Ishikawa (cell line): ENCODE results near the gene DLST.

ENCODE experiments used
- CEBPB ChIP-seq: IDR thresholded peaks from 2 replicates; pipeline ENCODE4 v1.6.1; 2012
- CREB1 ChIP-seq: IDR thresholded peaks from 2 replicates; pipeline ENCODE4 v1.6.1; 2012; ENCODE audit warnings: low read depth
- EGR1 ChIP-seq: IDR thresholded peaks from 2 replicates; pipeline ENCODE4 v1.6.1; 2012
- EP300 ChIP-seq: IDR thresholded peaks from 2 replicates; pipeline ENCODE4 v1.6.1; 2012; ENCODE audit warnings: borderline replicate concordance
- NFIC ChIP-seq: IDR thresholded peaks from 2 replicates; pipeline ENCODE4 v1.6.1; 2012
- RAD21 ChIP-seq: IDR thresholded peaks from 2 replicates; pipeline ENCODE4 v1.6.1; 2012; ENCODE audit warnings: low read depth
- REST ChIP-seq: IDR thresholded peaks from 2 replicates; pipeline ENCODE4 v1.6.1; 2012; ENCODE audit warnings: low read depth, mild to moderate bottlenecking
- TCF12 ChIP-seq: IDR thresholded peaks from 2 replicates; pipeline ENCODE4 v1.6.1; 2012; ENCODE audit warnings: low read depth
- YY1 ChIP-seq: IDR thresholded peaks from 2 replicates; pipeline ENCODE4 v1.6.1; 2012; ENCODE audit warnings: low read depth
- ZBTB7A ChIP-seq: IDR thresholded peaks from 2 replicates; pipeline ENCODE4 v1.6.1; 2012; ENCODE audit warnings: low read depth

- no peak for TF ChIP-seq REST
- no peak for TF ChIP-seq EGR1
- no peak for TF ChIP-seq TCF12
- no peak for TF ChIP-seq EP300
- TF ChIP-seq NFIC, result no peak
- TF ChIP-seq CEBPB, result no peak
- TF ChIP-seq ZBTB7A, result no peak
- TF ChIP-seq CREB1, result no peak
- TF ChIP-seq YY1, result no peak
- TF ChIP-seq RAD21, result no peak
Observed at GRCh38 chr14:74893614-74894091, 11.9 kb downstream of the DLST start.
